A549 (cell line): ENCODE measurements around the gene CTBP2. TPM values are rescaled to one million over a fixed set of nuclear protein-coding genes. Genes with fewer than 3 reads are reported as not detected.

Experiments
- ATAC-seq, 2 experiments: fragments of 200-7000 bp in 1 of 2; fragments of >200 bp in 1 of 2; cut with Nextera tagmentation in 1 of 2; cut with Tn5 transposase in 1 of 2; 3 replicates each; pipeline versions ENCODE4 v1.8.0 to v1.9.1; 2018 to 2020; ENCODE audit warnings: mild to moderate bottlenecking in 1 of 2, moderate library complexity in 1 of 2
- CTCF ChIA-PET: fragments of 300-600 bp; sonication (Branson Sonifier 250); formaldehyde crosslinking; extraction: SDS; loops from one replicate; lab custom pipeline; 2021; ENCODE audit warnings: antibody characterized with exemption, inconsistent platforms; lab: Yijun Ruan, JAX
- POLR2A ChIA-PET: fragments of 350-600 bp; formaldehyde crosslinking; extraction: SDS; loops from one replicate; lab custom pipeline; 2021; ENCODE audit warnings: antibody characterized with exemption, inconsistent platforms; lab: Yijun Ruan, JAX
- DNase-seq, 2 experiments: peaks; one replicate each; pipeline versions ENCODE4 v3.0.0 to v3.0.0-alpha.2; 2011 to 2016; ENCODE audit warnings: low read depth in 1 of 2, low spot score in 1 of 2
- FAIRE-seq: peaks from 2 replicates; lab custom pipeline; 2011; peaks lifted over from hg19 to GRCh38; lab: Jason Lieb, UNC
- H3K27ac ChIP-seq, 2 experiments: fragments of >200 bp; sonication (Bioruptor Twin); formaldehyde crosslinking; 3 replicates each; pipeline ENCODE4 v1.5.1; 2016 to 2017
- H3K4me1 ChIP-seq: fragments of >200 bp; sonication (Bioruptor Twin); formaldehyde crosslinking; 3 replicates; pipeline ENCODE4 v1.6.1; 2016
- H3K4me2 ChIP-seq: fragments of >200 bp; sonication (Bioruptor Twin); formaldehyde crosslinking; 3 replicates; pipeline ENCODE4 v1.6.1; 2016
- H3K4me3 ChIP-seq: fragments of >200 bp; sonication (Bioruptor Twin); formaldehyde crosslinking; 3 replicates; pipeline ENCODE4 v1.5.1; 2016
- H3K9me3 ChIP-seq: fragments of >200 bp; sonication (Bioruptor Twin); formaldehyde crosslinking; 3 replicates; pipeline ENCODE4 v1.6.1; 2016
- ATOH8 ChIP-seq: fragments of 250-450 bp; sonication (Bioruptor Pico); IDR thresholded peaks from 2 replicates; pipeline ENCODE4 v1.5.0; 2020; ENCODE audit warnings: low read depth, mild to moderate bottlenecking, moderate library complexity
- CEBPB ChIP-seq, 2 experiments: fragments of >200 bp in 1 of 2; sonication (Bioruptor Twin) in 1 of 2; formaldehyde crosslinking in 1 of 2; IDR thresholded peaks; 2 replicates each; pipeline ENCODE4 v1.6.1; 2012 to 2016
- CHD2 ChIP-seq: fragments of 150-350 bp; IDR thresholded peaks from 2 replicates; pipeline ENCODE4 v1.6.1; 2014; ENCODE audit warnings: low read length; ENCODE audit not compliant: partially characterized antibody
- CHD4 ChIP-seq: fragments of 200-600 bp; sonication (generic); IDR thresholded peaks from 2 replicates; pipeline ENCODE4 v1.6.1; 2016; ENCODE audit warnings: antibody characterized with exemption, mild to moderate bottlenecking, borderline replicate concordance
- EP300 ChIP-seq, 2 experiments: fragments of >200 bp; sonication (Bioruptor Twin); formaldehyde crosslinking; IDR thresholded peaks; 2 replicates in 1 of 2; 3 replicates in 1 of 2; pipeline ENCODE4 v1.6.1; 2016 to 2017
- ESRRA ChIP-seq: fragments of 150-350 bp; IDR thresholded peaks from 2 replicates; pipeline ENCODE4 v1.6.1; 2014; ENCODE audit warnings: mild to moderate bottlenecking, low read length, borderline replicate concordance
- FOSB ChIP-seq: fragments of 250-450 bp; sonication (Bioruptor Pico); IDR thresholded peaks from 2 replicates; pipeline ENCODE4 v1.5.0; 2020; ENCODE audit warnings: mild to moderate bottlenecking, moderate library complexity
- FOSL2 ChIP-seq, 2 experiments: fragments of 450-650 bp in 1 of 2; fragments of >200 bp in 1 of 2; sonication (Bioruptor Twin) in 1 of 2; formaldehyde crosslinking; IDR thresholded peaks; 2 replicates each; pipeline versions ENCODE4 v1.5.0 to v1.6.1; 2016 to 2020; ENCODE audit warnings: mild to moderate bottlenecking in 1 of 2, moderate library complexity in 1 of 2
- GATA3 ChIP-seq: IDR thresholded peaks from 2 replicates; pipeline ENCODE4 v1.6.1; 2012; ENCODE audit warnings: borderline replicate concordance
- HES2 ChIP-seq: fragments of >200 bp; sonication (Bioruptor Twin); formaldehyde crosslinking; IDR thresholded peaks from 2 replicates; pipeline ENCODE4 v1.6.1; 2016
- HMGXB4 ChIP-seq: fragments of 250-450 bp; sonication (Bioruptor Pico); IDR thresholded peaks from 2 replicates; pipeline ENCODE4 v1.5.0; 2021; ENCODE audit warnings: mild to moderate bottlenecking, moderate library complexity, borderline replicate concordance
- HOXA7 ChIP-seq: fragments of 250-450 bp; sonication (Bioruptor Pico); IDR thresholded peaks from 2 replicates; pipeline ENCODE4 v1.5.0; 2020; ENCODE audit warnings: mild to moderate bottlenecking, moderate library complexity
- HOXB13 ChIP-seq: fragments of 250-450 bp; sonication (Bioruptor Pico); IDR thresholded peaks from 2 replicates; pipeline ENCODE4 v1.5.0; 2020; ENCODE audit warnings: low read depth, mild to moderate bottlenecking, moderate library complexity
- HOXB5 ChIP-seq: fragments of 250-450 bp; sonication (Bioruptor Pico); IDR thresholded peaks from 2 replicates; pipeline ENCODE4 v1.5.0; 2020; ENCODE audit warnings: mild to moderate bottlenecking, moderate library complexity
- JUN ChIP-seq, 2 experiments: fragments of >200 bp; sonication (Bioruptor Twin); formaldehyde crosslinking; IDR thresholded peaks; 2 replicates in 1 of 2; 3 replicates in 1 of 2; pipeline ENCODE4 v1.6.1; 2016 to 2017
- JUNB ChIP-seq: fragments of >200 bp; sonication (Bioruptor Twin); formaldehyde crosslinking; IDR thresholded peaks from 2 replicates; pipeline ENCODE4 v1.6.1; 2016
- KDM1A ChIP-seq: fragments of 200-600 bp; sonication (generic); IDR thresholded peaks from 2 replicates; pipeline ENCODE4 v1.6.1; 2016; ENCODE audit warnings: low read depth, mild to moderate bottlenecking
- MAX ChIP-seq: IDR thresholded peaks from 2 replicates; pipeline ENCODE4 v1.6.1; 2012
- MAZ ChIP-seq: fragments of 150-350 bp; IDR thresholded peaks from 2 replicates; pipeline ENCODE4 v1.6.1; 2014; ENCODE audit warnings: antibody characterized with exemption, low read depth, low read length, borderline replicate concordance
- MYC ChIP-seq: IDR thresholded peaks from 2 replicates; pipeline ENCODE4 v1.6.1; 2012; ENCODE audit warnings: mild to moderate bottlenecking, inconsistent platforms, low read length, improper control_type of control experiment, borderline replicate concordance
- NPAS2 ChIP-seq: fragments of 250-450 bp; sonication (Bioruptor Pico); IDR thresholded peaks from 2 replicates; pipeline ENCODE4 v1.8.0; 2022; ENCODE audit warnings: mild to moderate bottlenecking, moderate library complexity, borderline replicate concordance
- PHF8 ChIP-seq: fragments of 200-600 bp; sonication (generic); IDR thresholded peaks from 2 replicates; pipeline ENCODE4 v1.6.1; 2016; ENCODE audit warnings: low read depth, mild to moderate bottlenecking, antibody characterized with exemption, moderate library complexity, borderline replicate concordance
- RAD21 ChIP-seq, 2 experiments: fragments of >200 bp in 1 of 2; sonication (Bioruptor Twin) in 1 of 2; formaldehyde crosslinking in 1 of 2; IDR thresholded peaks in 1 of 2; conservative IDR thresholded peaks in 1 of 2; 2 replicates in 1 of 2; 3 replicates in 1 of 2; pipeline ENCODE4 v1.6.1; 2012 to 2018; ENCODE audit warnings: inconsistent platforms in 1 of 2
- RARB ChIP-seq: fragments of 250-450 bp; sonication (Bioruptor Pico); IDR thresholded peaks from 2 replicates; pipeline ENCODE4 v1.8.0; 2021; ENCODE audit warnings: mild to moderate bottlenecking, moderate library complexity
- RNF2 ChIP-seq: fragments of 200-600 bp; sonication (generic); IDR thresholded peaks from 2 replicates; pipeline ENCODE4 v1.6.1; 2016; ENCODE audit warnings: low read depth, mild to moderate bottlenecking, antibody characterized with exemption, moderate library complexity, borderline replicate concordance
- USF2 ChIP-seq: fragments of 450-650 bp; IDR thresholded peaks from 2 replicates; pipeline ENCODE4 v1.6.1; 2014; ENCODE audit warnings: antibody characterized with exemption
- ZFP36 ChIP-seq: fragments of 450-650 bp; IDR thresholded peaks from 2 replicates; pipeline ENCODE4 v1.6.1; 2014; ENCODE audit warnings: borderline replicate concordance; ENCODE audit not compliant: partially characterized antibody
- ZNF302 ChIP-seq: fragments of 250-450 bp; sonication (Bioruptor Pico); IDR thresholded peaks from 2 replicates; pipeline ENCODE4 v1.9.0; 2021; ENCODE audit warnings: inconsistent platforms, mild to moderate bottlenecking, moderate library complexity
- WGBS: methylation state at CpG from one replicate; pipeline ENCODE4 v1.1.6; 2017; ENCODE audit errors: missing lambda C conversion rate; 5-methylcytosine and 5-hydroxymethylcytosine counted together
- polyA plus RNA-seq, 4 experiments: library from polyadenylated mRNA; depleted of rRNA in 3 of 4; stranded (reverse); fragments of >200 nt; fragmentation: RNase III in 1 of 4; extraction: RNeasy Plus Mini Kit Qiagen cat#74134 plus additional on column Dnase treatment in 1 of 4; gene quantifications; 2 replicates in 3 of 4; 3 replicates in 1 of 4; pipeline ENCODE4 v1.2.3, GENCODE V29; 2011 to 2017

The CTBP2 gene
- polyA plus RNA-seq, 2 of the 4 experiments (the other 2 are of a cell fraction) = 74.9 to 78.9 TPM

- no peak overlapping the region for H3K4me3 ChIP-seq
- DNase-seq (no peak), FAIRE-seq (no peak), ATAC-seq (no peak)
- WGBS = 94% methylated on average over 5 of the region's 5 CpGs
- ChIA-PET POLR2A (no interaction called here), CTCF (interaction anchor here (0.9 to 1.5 kb wide), 2 partner anchors 8 to 10 kb away, joined by 4 to 5 read pairs; no protein-coding TSS in a partner anchor)
- H3K4me1 ChIP-seq = peaks cover 21% of the 10 kb centered on the region
- no peak overlapping the region for H3K4me2 ChIP-seq
- no peak for TF ChIP-seq CHD2
- TF ChIP-seq HMGXB4 = no peak
- TF ChIP-seq RAD21 (conservative IDR thresholded peaks at IDR 0.05 in 1 of 2, IDR thresholded peaks at IDR 0.05 in 1 of 2) = no peak
- TF ChIP-seq FOSB (CRISPR knock-in tag) = no peak
- no peak for TF ChIP-seq MAX
- no peak for TF ChIP-seq PHF8
- TF ChIP-seq RNF2 = no peak
- no peak for TF ChIP-seq ZFP36
- no peak for TF ChIP-seq ZNF302 (CRISPR knock-in tag)
- no peak for TF ChIP-seq JUN (IDR thresholded peaks at IDR 0.05)
- no peak for TF ChIP-seq JUNB
- TF ChIP-seq NPAS2 (CRISPR knock-in tag) = no peak
- no peak for TF ChIP-seq MAZ
- no peak for TF ChIP-seq CEBPB (IDR thresholded peaks at IDR 0.05)
- TF ChIP-seq ESRRA = no peak
- TF ChIP-seq ATOH8 = no peak
- no peak for TF ChIP-seq HES2
- TF ChIP-seq USF2 = no peak
- H3K27ac ChIP-seq = peak overlapping the region in 1 of 2 experiments; percentile 8; a peak in 1 of 6 replicates
- H3K9me3 ChIP-seq = no peaks in the 10 kb centered on the region
Measured at GRCh38 chr10:125095776-125096175, 64.6 kb downstream of the CTBP2 start.

- H3K27ac ChIP-seq = peak overlapping the region in 1 of 2 experiments; percentile 8; a peak in 1 of 6 replicates
Measured at GRCh38 chr10:125095228-125095627, 65.1 kb downstream of the CTBP2 start.

More at GRCh38 chr10:125095228-125095627, 65.1 kb downstream of the CTBP2 start:
- FAIRE-seq (no peak), ATAC-seq (peak in 1 of 2 experiments; percentile 11; a peak in 1 of 6 replicates), DNase-seq (no peak)
- ChIA-PET CTCF (interaction anchor here (0.7 to 0.9 kb wide), 2 partner anchors 9 to 29 kb away, joined by 4 read pairs; no protein-coding TSS in a partner anchor), POLR2A (no interaction called here)
- WGBS = 88% methylated on average over 6 of the region's 6 CpGs
- H3K9me3 ChIP-seq = no peaks in the 10 kb centered on the region
- H3K4me1 ChIP-seq = peaks cover 21% of the 10 kb centered on the region
- H3K4me3 ChIP-seq = no peak overlapping the region
- no peak for TF ChIP-seq HES2
- no peak for TF ChIP-seq GATA3
- no peak for TF ChIP-seq RARB (CRISPR knock-in tag)
- no peak for TF ChIP-seq FOSL2 (IDR thresholded peaks at IDR 0.05)
- no peak for TF ChIP-seq FOSL2 (CRISPR knock-in tag; IDR thresholded peaks at IDR 0.05)
- no peak for TF ChIP-seq EP300 (IDR thresholded peaks at IDR 0.05)
- TF ChIP-seq HOXA7 (CRISPR knock-in tag) = no peak
- TF ChIP-seq ESRRA = no peak
- no peak for TF ChIP-seq USF2
- TF ChIP-seq CHD4 = no peak
- TF ChIP-seq KDM1A = no peak
- TF ChIP-seq MYC = no peak
- TF ChIP-seq ZFP36 = no peak
- no peak for TF ChIP-seq HOXB5 (CRISPR knock-in tag)
- no peak for TF ChIP-seq HOXB13
- no peak overlapping the region for H3K4me2 ChIP-seq
